MM.1S (cell line): ENCODE measurements around the gene SCNN1B.

Experiments
- DNase-seq: peaks from one replicate; pipeline ENCODE4 v3.0.0-alpha.2; 2015
- H2AFZ ChIP-seq: fragments of 300-600 bp; sonication (generic); 2 replicates; pipeline ENCODE4 v1.6.0; 2016; ENCODE audit warnings: antibody characterized with exemption, low read length
- H3F3A ChIP-seq: fragments of 300-600 bp; sonication (generic); 2 replicates; pipeline ENCODE4 v1.6.1; 2016; ENCODE audit warnings: mild to moderate bottlenecking, antibody characterized with exemption, low read length, moderate library complexity, mixed read lengths; ENCODE audit not compliant: insufficient read depth
- H3K27ac ChIP-seq: fragments of 300-600 bp; sonication (generic); 2 replicates; pipeline ENCODE4 v1.5.1; 2016; ENCODE audit warnings: mild to moderate bottlenecking, low read length
- H3K27me3 ChIP-seq: fragments of 300-600 bp; sonication (generic); replicated peaks from 2 replicates; pipeline ENCODE4 v1.6.0; 2016; ENCODE audit warnings: low read length; ENCODE audit not compliant: insufficient read depth
- H3K36me3 ChIP-seq: fragments of 300-600 bp; sonication (generic); replicated peaks from 2 replicates; pipeline ENCODE4 v1.6.1; 2016; ENCODE audit warnings: mild to moderate bottlenecking, low read length, mixed read lengths; ENCODE audit not compliant: insufficient read depth
- H3K4me1 ChIP-seq: fragments of 300-600 bp; sonication (generic); 2 replicates; pipeline ENCODE4 v1.6.1; 2016; ENCODE audit warnings: low read length, mixed read lengths
- H3K4me2 ChIP-seq: fragments of 300-600 bp; sonication (generic); 2 replicates; pipeline ENCODE4 v1.6.0; 2016; ENCODE audit warnings: low read depth, low read length
- H3K4me3 ChIP-seq: fragments of 300-600 bp; sonication (generic); 2 replicates; pipeline ENCODE4 v1.5.1; 2016; ENCODE audit warnings: low read length, mixed read lengths
- H3K79me2 ChIP-seq: fragments of 300-600 bp; sonication (generic); 2 replicates; pipeline ENCODE4 v1.6.1; 2016; ENCODE audit warnings: mixed run types, low read length, mixed read lengths
- H3K9ac ChIP-seq: fragments of 300-600 bp; sonication (generic); 2 replicates; pipeline ENCODE4 v1.6.1; 2016; ENCODE audit warnings: low read length, mixed read lengths
- H3K9me2 ChIP-seq: fragments of 300-600 bp; sonication (generic); replicated peaks from 2 replicates; pipeline ENCODE4 v1.6.1; 2016; ENCODE audit warnings: mild to moderate bottlenecking, low read length, mixed read lengths; ENCODE audit not compliant: insufficient read depth
- H3K9me3 ChIP-seq: fragments of 300-600 bp; sonication (generic); replicated peaks from 2 replicates; pipeline ENCODE4 v1.6.1; 2016; ENCODE audit warnings: mild to moderate bottlenecking, low read length, mixed read lengths; ENCODE audit not compliant: insufficient read depth
- H4K20me1 ChIP-seq: fragments of 300-600 bp; sonication (generic); 2 replicates; pipeline ENCODE4 v1.6.1; 2016; ENCODE audit warnings: mild to moderate bottlenecking, low read length, moderate library complexity, mixed read lengths; ENCODE audit not compliant: insufficient read depth
- CTCF ChIP-seq: fragments of 300-600 bp; sonication (generic); IDR thresholded peaks from 2 replicates; pipeline ENCODE4 v1.5.1; 2016; ENCODE audit warnings: antibody characterized with exemption, low read length, mixed read lengths
- EZH2 ChIP-seq: fragments of 300-600 bp; sonication (generic); optimal IDR thresholded peaks from 2 replicates; pipeline ENCODE3; 2017; ENCODE audit warnings: low read depth, mild to moderate bottlenecking, antibody characterized with exemption, low read length, mixed read lengths
- EZH2phosphoT487 ChIP-seq: fragments of 300-600 bp; sonication (generic); IDR thresholded peaks from 2 replicates; pipeline ENCODE4 v1.6.1; 2018; ENCODE audit warnings: antibody characterized with exemption, low read length

The SCNN1B gene

GRCh38 chr16:23333034-23333579 lies 31.0 kb downstream of the SCNN1B start:
- Histone ChIP-seq H3K27ac (peak overlapping the region; percentile 100), H3K4me2 (no peak overlapping the region), H3K4me1 (peaks cover 56% of the 10 kb centered on the region), H3K9me3 (no peaks in the 10 kb centered on the region), H3K36me3 (no peaks in the 10 kb centered on the region), H3K4me3 (no peak overlapping the region), H3K79me2 (peaks cover 34% of the 10 kb centered on the region), H2AFZ (no peak overlapping the region), H3K9me2 (no peaks in the 10 kb centered on the region), H4K20me1 (no peaks in the 10 kb centered on the region), H3K9ac (no peak overlapping the region), H3K27me3 (no peaks in the 10 kb centered on the region), H3F3A (peaks cover 46% of the 10 kb centered on the region)
- TF ChIP-seq CTCF (no peak), EZH2phosphoT487 (no peak), EZH2 (no peak)
- DNase-seq = no peak

- no peak for DNase-seq
- Histone ChIP-seq H3K36me3 (no peaks in the 10 kb centered on the region), H4K20me1 (no peaks in the 10 kb centered on the region), H3K27me3 (no peaks in the 10 kb centered on the region), H3K9me2 (no peaks in the 10 kb centered on the region), H3F3A (peaks cover 54% of the 10 kb centered on the region), H3K4me1 (peaks cover 64% of the 10 kb centered on the region), H3K4me2 (peak overlapping the region; percentile 53), H2AFZ (peak overlapping the region; percentile 6; the same call in 1 of the 2 replicates), H3K9me3 (no peaks in the 10 kb centered on the region), H3K27ac (peak overlapping the region; percentile 100), H3K9ac (peak overlapping the region; percentile 97), H3K4me3 (no peak overlapping the region), H3K79me2 (peaks cover 41% of the 10 kb centered on the region)
- TF ChIP-seq EZH2phosphoT487 (no peak), CTCF (no peak), EZH2 (no peak)
These were observed 31.8 kb downstream of the SCNN1B start for GRCh38 chr16:23333831-23334456.

- no peaks in the 10 kb centered on the region for H4K20me1 ChIP-seq
- peaks cover 66% of the 10 kb centered on the region for H3K4me1 ChIP-seq
- H3K9me3 ChIP-seq = no peaks in the 10 kb centered on the region
- no peaks in the 10 kb centered on the region for H3K36me3 ChIP-seq
- H3K9me2 ChIP-seq = no peaks in the 10 kb centered on the region
- H2AFZ ChIP-seq = peak overlapping the region; percentile 6; the same call in 1 of the 2 replicates
- H3K4me3 ChIP-seq = no peak overlapping the region
- peak overlapping the region; percentile 100 for H3K27ac ChIP-seq
- H3K9ac ChIP-seq = peak overlapping the region; percentile 97
- no peaks in the 10 kb centered on the region for H3K27me3 ChIP-seq
- peak; percentile 96 for DNase-seq
- TF ChIP-seq EZH2phosphoT487 (no peak), CTCF (no peak), EZH2 (no peak)
- H3F3A ChIP-seq = peaks cover 54% of the 10 kb centered on the region
- peak overlapping the region; percentile 53 for H3K4me2 ChIP-seq
- peaks cover 41% of the 10 kb centered on the region for H3K79me2 ChIP-seq
These were observed 32.4 kb downstream of the SCNN1B start for GRCh38 chr16:23334457-23334853.
